Stimulated activated CD8-positive, alpha-beta memory T cell treated with anti-CD3 and anti-CD28 coated beads, Interleukin-12 subunit alpha, Interleukin-12 subunit beta, amount 100 ng/mL, for 1 hour (primary cell): Measurements from ENCODE around the gene SIM1.

Experiments used
- DNase-seq: peaks from one replicate; pipeline ENCODE4 v3.0.0-alpha.2; 2020; ENCODE audit warnings: low read depth

SIM1 gene

GRCh38 chr6:100456908-100457235 is 7.8 kb downstream of the SIM1 start:
- DNase-seq: no peak

- no peak for DNase-seq
Observed at GRCh38 chr6:100456141-100456907, 8.4 kb downstream of the SIM1 start.

GRCh38 chr6:100455230-100456124 is 9.2 kb downstream of the SIM1 start:
- no peak for DNase-seq

- no peak for DNase-seq
Observed at GRCh38 chr6:100454551-100455229, 10.0 kb downstream of the SIM1 start.

GRCh38 chr6:100453701-100454521 is 10.8 kb downstream of the SIM1 start:
- no peak for DNase-seq

GRCh38 chr6:100452998-100453397 is 11.7 kb downstream of the SIM1 start:
- no peak for DNase-seq

- no peak for DNase-seq
Observed at GRCh38 chr6:100451577-100451976, 13.1 kb downstream of the SIM1 start.

- no peak for DNase-seq
Observed at GRCh38 chr6:100449239-100449691, 15.5 kb downstream of the SIM1 start.

- DNase-seq: no peak
Observed at GRCh38 chr6:100447900-100448748, 16.6 kb downstream of the SIM1 start.

- DNase-seq: no peak
Observed at GRCh38 chr6:100447081-100447899, 17.4 kb downstream of the SIM1 start.

- DNase-seq: no peak
Observed at GRCh38 chr6:100446115-100447080, 18.3 kb downstream of the SIM1 start.

GRCh38 chr6:100445512-100445911 is 19.2 kb downstream of the SIM1 start:
- DNase-seq: no peak

GRCh38 chr6:100440935-100441334 is 23.8 kb downstream of the SIM1 start:
- DNase-seq: no peak

- DNase-seq: no peak
Observed at GRCh38 chr6:100435299-100435698, 29.4 kb downstream of the SIM1 start.

GRCh38 chr6:100433726-100434435 is 30.8 kb downstream of the SIM1 start:
- DNase-seq: no peak

- no peak for DNase-seq
Observed at GRCh38 chr6:100432136-100432535, 32.6 kb downstream of the SIM1 start.

GRCh38 chr6:100430962-100431361 is 33.8 kb downstream of the SIM1 start:
- no peak for DNase-seq

GRCh38 chr6:100427452-100427851 is 37.3 kb downstream of the SIM1 start:
- no peak for DNase-seq
